Hepatocyte (in vitro differentiated cells): ENCODE results near the gene GRID1. TPM values are rescaled to one million over a fixed set of nuclear protein-coding genes. Genes with fewer than 3 reads are reported as not detected.

ENCODE experiments used
- DNase-seq: peaks from one replicate; pipeline ENCODE4 v3.0.0-alpha.2; 2016; ENCODE audit warnings: low spot score
- H2AFZ ChIP-seq: fragments of 200-600 bp; sonication (generic); 2 replicates; pipeline ENCODE4 v1.6.0; 2016; ENCODE audit warnings: antibody characterized with exemption, mild to moderate bottlenecking
- H3K27ac ChIP-seq: fragments of 200-600 bp; sonication (generic); 2 replicates; pipeline ENCODE4 v1.5.1; 2016; ENCODE audit warnings: mild to moderate bottlenecking
- H3K27me3 ChIP-seq: fragments of 200-600 bp; sonication (generic); 2 replicates; pipeline ENCODE4 v1.6.1; 2016
- H3K36me3 ChIP-seq: fragments of 200-600 bp; sonication (generic); replicated peaks from 2 replicates; pipeline ENCODE4 v1.5.1; 2016; ENCODE audit warnings: low read depth; ENCODE audit not compliant: insufficient read depth
- H3K4me1 ChIP-seq: fragments of 200-600 bp; sonication (generic); 2 replicates; pipeline ENCODE4 v1.5.1; 2016; ENCODE audit warnings: mild to moderate bottlenecking, moderate library complexity; ENCODE audit not compliant: insufficient read depth
- H3K4me2 ChIP-seq: fragments of 200-600 bp; sonication (generic); 2 replicates; pipeline ENCODE4 v1.6.0; 2016
- H3K4me3 ChIP-seq: fragments of 200-600 bp; sonication (generic); 2 replicates; pipeline ENCODE4 v1.5.1; 2016; ENCODE audit warnings: mild to moderate bottlenecking
- H3K79me2 ChIP-seq: fragments of 200-600 bp; sonication (generic); 2 replicates; pipeline ENCODE4 v1.6.0; 2017; ENCODE audit warnings: mild to moderate bottlenecking
- H3K9me2 ChIP-seq: fragments of 200-600 bp; sonication (generic); replicated peaks from 2 replicates; pipeline ENCODE4 v1.6.0; 2017; ENCODE audit warnings: mild to moderate bottlenecking; ENCODE audit not compliant: insufficient read depth
- H3K9me3 ChIP-seq: fragments of 200-600 bp; sonication (generic); 2 replicates; pipeline ENCODE4 v1.5.1; 2016; ENCODE audit warnings: low read depth, mild to moderate bottlenecking
- H4K20me1 ChIP-seq: fragments of 200-600 bp; sonication (generic); 2 replicates; pipeline ENCODE4 v1.6.0; 2016; ENCODE audit warnings: mild to moderate bottlenecking; ENCODE audit not compliant: insufficient read depth, poor library complexity, severe bottlenecking
- CTCF ChIP-seq: fragments of 200-600 bp; sonication (generic); IDR thresholded peaks from 2 replicates; pipeline ENCODE4 v1.5.1; 2016; ENCODE audit warnings: antibody characterized with exemption, mild to moderate bottlenecking; ENCODE audit not compliant: poor library complexity
- EZH2 ChIP-seq: fragments of 200-600 bp; sonication (generic); IDR thresholded peaks from 2 replicates; pipeline ENCODE4 v1.6.1; 2016; ENCODE audit warnings: antibody characterized with exemption, mild to moderate bottlenecking, borderline replicate concordance
- EZH2phosphoT487 ChIP-seq: fragments of 200-600 bp; sonication (generic); IDR thresholded peaks from one replicate; pipeline ENCODE4 v1.6.1; 2018; ENCODE audit warnings: antibody characterized with exemption, mild to moderate bottlenecking, low read depth, moderate library complexity; ENCODE audit not compliant: unreplicated experiment, severe bottlenecking
- WGBS: methylation state at CpG from one replicate; pipeline ENCODE4 v1.1.6; 2016; ENCODE audit warnings: low lambda C conversion rate; ENCODE audit errors: missing lambda C conversion rate; 5-methylcytosine and 5-hydroxymethylcytosine counted together
- polyA plus RNA-seq: library from polyadenylated mRNA; unstranded; fragments of >200 nt; fragmentation: Nextera tagmentation; extraction: Ambion mirVana; gene quantifications from 2 replicates; pipeline ENCODE4 v1.2.1, GENCODE V29; 2016
- total RNA-seq: library from RNA; depleted of rRNA; stranded (reverse); fragments of >200 nt; gene quantifications from 2 replicates; pipeline ENCODE4 v1.2.3, GENCODE V29; 2014

The GRID1 gene
- total and polyA plus RNA-seq, 2 experiments from 2014 or later: 0.07 to 0.37 TPM

GRCh38 chr10:86019141-86019540 lies 347.5 kb downstream of the GRID1 start:
- H3K4me2 ChIP-seq: no peak overlapping the region
- H2AFZ ChIP-seq: no peak overlapping the region
- no peaks in the 10 kb centered on the region for H3K9me2 ChIP-seq
- H3K79me2 ChIP-seq: no peaks in the 10 kb centered on the region
- no peak for DNase-seq
- H3K9me3 ChIP-seq: no peaks in the 10 kb centered on the region
- H4K20me1 ChIP-seq: no peaks in the 10 kb centered on the region
- H3K27me3 ChIP-seq: no peaks in the 10 kb centered on the region
- no peaks in the 10 kb centered on the region for H3K4me1 ChIP-seq
- no peaks in the 10 kb centered on the region for H3K36me3 ChIP-seq
- H3K4me3 ChIP-seq: no peak overlapping the region
- no peak overlapping the region for H3K27ac ChIP-seq
- WGBS: 96% methylated on average over 4 of the region's 4 CpGs
- TF ChIP-seq EZH2phosphoT487 (no peak), CTCF (no peak)

- H3K4me3 ChIP-seq: no peak overlapping the region
- H3K4me2 ChIP-seq: no peak overlapping the region
- H4K20me1 ChIP-seq: no peaks in the 10 kb centered on the region
- WGBS: 92% methylated on average over 1 of the region's 1 CpG
- H3K9me2 ChIP-seq: no peaks in the 10 kb centered on the region
- no peak for DNase-seq
- no peaks in the 10 kb centered on the region for H3K9me3 ChIP-seq
- no peaks in the 10 kb centered on the region for H3K27me3 ChIP-seq
- H3K4me1 ChIP-seq: no peaks in the 10 kb centered on the region
- H3K79me2 ChIP-seq: no peaks in the 10 kb centered on the region
- H3K36me3 ChIP-seq: no peaks in the 10 kb centered on the region
- TF ChIP-seq CTCF (no peak), EZH2 (no peak), EZH2phosphoT487 (no peak)
- H3K27ac ChIP-seq: no peak overlapping the region
- H2AFZ ChIP-seq: no peak overlapping the region
Measured at GRCh38 chr10:86018735-86019058, 347.9 kb downstream of the GRID1 start.

GRCh38 chr10:86017841-86018734 lies 348.5 kb downstream of the GRID1 start:
- WGBS: 62% methylated on average over 13 of the region's 13 CpGs
- Histone ChIP-seq H3K27me3 (no peaks in the 10 kb centered on the region), H3K9me3 (no peaks in the 10 kb centered on the region), H3K4me3 (no peak overlapping the region), H4K20me1 (no peaks in the 10 kb centered on the region), H3K79me2 (no peaks in the 10 kb centered on the region), H2AFZ (no peak overlapping the region), H3K27ac (no peak overlapping the region), H3K4me2 (no peak overlapping the region), H3K4me1 (no peaks in the 10 kb centered on the region), H3K36me3 (no peaks in the 10 kb centered on the region), H3K9me2 (no peaks in the 10 kb centered on the region)
- no peak for TF ChIP-seq EZH2phosphoT487
- no peak for TF ChIP-seq CTCF
- no peak for TF ChIP-seq EZH2
- no peak for DNase-seq

DNA sequence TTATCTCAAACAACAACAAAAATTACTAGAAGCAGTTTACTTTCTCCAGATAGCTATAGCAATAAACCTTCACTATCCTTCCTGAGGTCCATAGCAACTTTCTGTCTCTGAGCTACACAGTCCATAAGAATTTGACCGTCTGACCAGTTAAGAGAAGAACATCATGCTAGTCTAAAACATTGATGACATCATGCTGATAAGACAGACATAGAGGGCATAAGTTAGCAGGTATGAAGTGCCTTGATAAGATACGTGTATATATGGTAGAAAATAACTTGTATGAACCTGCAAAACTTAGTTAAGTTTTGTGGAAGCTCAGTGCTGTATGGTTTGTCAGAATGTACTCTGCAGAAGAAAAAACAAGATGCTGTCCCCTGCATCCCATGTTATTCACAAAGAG lies 353.0 kb downstream of the GRID1 start:
- H3K4me3 ChIP-seq: no peak overlapping the region
- no peak for TF ChIP-seq EZH2phosphoT487
- no peak for TF ChIP-seq EZH2
- TF ChIP-seq CTCF: no peak
- no peak overlapping the region for H3K27ac ChIP-seq
- no peaks in the 10 kb centered on the region for H3K36me3 ChIP-seq
- H2AFZ ChIP-seq: no peak overlapping the region
- no peak for DNase-seq
- H3K79me2 ChIP-seq: no peaks in the 10 kb centered on the region
- no peaks in the 10 kb centered on the region for H3K27me3 ChIP-seq
- H3K4me1 ChIP-seq: no peaks in the 10 kb centered on the region
- 60% methylated on average over 2 of the region's 2 CpGs for WGBS
- H3K4me2 ChIP-seq: no peak overlapping the region
- no peaks in the 10 kb centered on the region for H4K20me1 ChIP-seq
- H3K9me3 ChIP-seq: no peaks in the 10 kb centered on the region
- no peaks in the 10 kb centered on the region for H3K9me2 ChIP-seq
